PC-3 (cell line): Measurements from ENCODE around the gene INIP.

Source experiments
- EZH2phosphoT487 ChIP-seq: fragments of 300-600 bp; sonication (generic); IDR thresholded peaks from 2 replicates; pipeline ENCODE4 v1.6.1; 2018; ENCODE audit warnings: mild to moderate bottlenecking, antibody characterized with exemption, low read length, borderline replicate concordance
- TF ChIP-seq, protein P1 (sequence below): fragments of 300-600 bp; sonication (generic); conservative IDR thresholded peaks from 2 replicates; pipeline ENCODE4 v1.5.1; 2017; ENCODE audit warnings: antibody characterized with exemption, low read depth, mild to moderate bottlenecking, low read length

DNA sequence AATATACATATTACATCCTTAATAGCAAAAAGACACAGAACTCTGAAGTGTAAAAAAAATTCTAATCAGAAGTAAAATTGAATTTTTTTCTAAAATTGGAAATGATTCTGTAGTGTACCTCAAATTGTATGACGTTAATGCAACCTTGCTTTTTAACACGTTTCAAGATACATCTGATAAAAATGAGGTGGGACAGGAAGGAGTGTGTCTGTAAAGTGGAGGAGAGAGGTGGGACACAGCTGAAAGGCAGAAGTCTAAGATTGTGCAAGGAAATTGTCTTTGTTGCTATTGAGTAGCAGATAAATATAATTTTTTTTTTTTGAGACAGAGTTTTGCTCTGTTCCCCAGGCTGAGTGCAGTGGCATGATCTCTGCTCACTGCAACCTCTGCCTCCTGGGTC is 17.0 kb upstream of the INIP start:
- TF ChIP-seq, protein P1, sequence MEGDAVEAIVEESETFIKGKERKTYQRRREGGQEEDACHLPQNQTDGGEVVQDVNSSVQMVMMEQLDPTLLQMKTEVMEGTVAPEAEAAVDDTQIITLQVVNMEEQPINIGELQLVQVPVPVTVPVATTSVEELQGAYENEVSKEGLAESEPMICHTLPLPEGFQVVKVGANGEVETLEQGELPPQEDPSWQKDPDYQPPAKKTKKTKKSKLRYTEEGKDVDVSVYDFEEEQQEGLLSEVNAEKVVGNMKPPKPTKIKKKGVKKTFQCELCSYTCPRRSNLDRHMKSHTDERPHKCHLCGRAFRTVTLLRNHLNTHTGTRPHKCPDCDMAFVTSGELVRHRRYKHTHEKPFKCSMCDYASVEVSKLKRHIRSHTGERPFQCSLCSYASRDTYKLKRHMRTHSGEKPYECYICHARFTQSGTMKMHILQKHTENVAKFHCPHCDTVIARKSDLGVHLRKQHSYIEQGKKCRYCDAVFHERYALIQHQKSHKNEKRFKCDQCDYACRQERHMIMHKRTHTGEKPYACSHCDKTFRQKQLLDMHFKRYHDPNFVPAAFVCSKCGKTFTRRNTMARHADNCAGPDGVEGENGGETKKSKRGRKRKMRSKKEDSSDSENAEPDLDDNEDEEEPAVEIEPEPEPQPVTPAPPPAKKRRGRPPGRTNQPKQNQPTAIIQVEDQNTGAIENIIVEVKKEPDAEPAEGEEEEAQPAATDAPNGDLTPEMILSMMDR = no peak
- no peak for TF ChIP-seq EZH2phosphoT487
